ENCODE measurements around the gene ZC3H12D. TPM values are rescaled to one million over a fixed set of nuclear protein-coding genes. Genes with fewer than 3 reads are reported as not detected.

ZC3H12D gene
- total RNA-seq: 1 to 10 TPM in 2 of 3 donors, under 1 TPM in 1; 0.49 to 7.7 (median 4.1) TPM
- total RNA-seq (2013): 19.0 TPM

DNA sequence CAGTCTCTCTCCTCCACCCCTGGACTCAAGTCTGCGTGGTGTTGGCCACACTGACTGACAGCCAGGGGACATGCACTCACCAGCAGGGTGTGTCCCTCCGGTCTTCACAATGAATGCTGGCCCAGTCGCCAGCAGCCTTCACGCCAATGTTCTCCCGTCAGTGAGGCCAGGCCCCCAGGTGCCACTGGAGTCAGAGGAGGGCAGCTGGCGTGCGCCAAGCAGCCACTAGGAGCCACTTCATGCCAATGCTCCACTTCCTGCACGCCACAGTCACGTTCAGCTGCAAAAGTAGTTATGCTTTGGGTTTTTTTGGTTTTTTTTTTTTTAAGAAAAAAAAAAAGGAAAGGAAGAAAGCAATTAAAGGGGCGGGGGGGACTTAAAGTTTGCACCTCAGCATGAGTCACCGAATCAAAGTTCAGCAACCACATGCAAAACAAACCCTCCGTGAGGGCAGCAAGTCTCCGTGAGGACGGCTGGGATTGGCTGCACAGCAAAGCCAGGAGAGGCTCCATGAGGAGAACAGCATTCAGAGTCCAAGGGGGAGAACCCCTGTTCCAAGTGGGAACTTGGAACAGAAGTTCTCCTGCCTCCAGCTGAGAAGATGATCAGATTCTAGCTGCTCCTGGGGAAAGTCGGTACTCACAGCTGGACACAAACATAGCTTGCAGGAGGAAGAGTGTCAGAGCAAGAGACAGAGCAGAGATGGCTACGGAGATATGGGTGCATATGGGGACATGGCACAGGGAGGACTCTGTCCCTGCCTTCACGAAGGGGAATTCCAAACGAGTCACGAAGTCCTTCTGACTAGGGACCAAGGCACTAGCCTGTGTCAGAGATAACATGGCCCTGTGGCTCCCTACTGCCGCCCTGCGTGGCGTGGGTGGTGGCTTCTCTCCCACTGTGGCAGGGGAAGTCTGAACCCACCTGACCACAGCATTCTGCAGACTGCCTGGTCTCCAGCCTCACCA is at the start of gene ZC3H12D:
Gene ZC3H12D, minus strand, starts transcription at position 282 of the 968 bp plus-strand sequence. CDS start 10,471 bp downstream, outside the sequence.
- H3K9me3 Mint-ChIP-seq: no peaks in the 10 kb centered on the region
- TF ChIP-seq, protein P1, sequence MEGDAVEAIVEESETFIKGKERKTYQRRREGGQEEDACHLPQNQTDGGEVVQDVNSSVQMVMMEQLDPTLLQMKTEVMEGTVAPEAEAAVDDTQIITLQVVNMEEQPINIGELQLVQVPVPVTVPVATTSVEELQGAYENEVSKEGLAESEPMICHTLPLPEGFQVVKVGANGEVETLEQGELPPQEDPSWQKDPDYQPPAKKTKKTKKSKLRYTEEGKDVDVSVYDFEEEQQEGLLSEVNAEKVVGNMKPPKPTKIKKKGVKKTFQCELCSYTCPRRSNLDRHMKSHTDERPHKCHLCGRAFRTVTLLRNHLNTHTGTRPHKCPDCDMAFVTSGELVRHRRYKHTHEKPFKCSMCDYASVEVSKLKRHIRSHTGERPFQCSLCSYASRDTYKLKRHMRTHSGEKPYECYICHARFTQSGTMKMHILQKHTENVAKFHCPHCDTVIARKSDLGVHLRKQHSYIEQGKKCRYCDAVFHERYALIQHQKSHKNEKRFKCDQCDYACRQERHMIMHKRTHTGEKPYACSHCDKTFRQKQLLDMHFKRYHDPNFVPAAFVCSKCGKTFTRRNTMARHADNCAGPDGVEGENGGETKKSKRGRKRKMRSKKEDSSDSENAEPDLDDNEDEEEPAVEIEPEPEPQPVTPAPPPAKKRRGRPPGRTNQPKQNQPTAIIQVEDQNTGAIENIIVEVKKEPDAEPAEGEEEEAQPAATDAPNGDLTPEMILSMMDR (IDR thresholded peaks at IDR 0.05): peak; percentile 26
- DNase-seq: peak; percentile 34 to 93
- no peaks in the 10 kb centered on the region for H3K36me3 Mint-ChIP-seq
- Histone ChIP-seq H3K4me1 (ENCODE audit: control insufficient read depth, insufficient read depth, low read length) (peaks cover 51% of the 10 kb centered on the region), H3K27me3 (ENCODE audit: control insufficient read depth, insufficient read depth, low read length) (no peaks in the 10 kb centered on the region), H3K9me3 (ENCODE audit: control insufficient read depth, insufficient read depth, low read length) (no peaks in the 10 kb centered on the region), H3K4me3 (ENCODE audit: low read length) (peak within 1 kb of the TSS; percentile 38), H3K27ac (ENCODE audit: low read length) (peak within 1 kb of the TSS; percentile 82), H3K36me3 (ENCODE audit: control insufficient read depth, insufficient read depth, low read length) (no peaks in the 10 kb centered on the region)
- intact Hi-C loops (cut with micrococcal nuclease): no loop called here
- 21% methylated on average over 21 of the region's 22 CpGs for WGBS (ENCODE audit: insufficient coverage)
- peaks cover 24 to 27% of the 10 kb centered on the region in 2 donors for H3K4me1 Mint-ChIP-seq
- ATAC-seq: peak; percentile 78 to 83 (median 79)
- H3K4me3 Mint-ChIP-seq: peak within 1 kb of the TSS; percentile 75
- H3K27me3 Mint-ChIP-seq (ENCODE audit: low read depth in 2 of 2): peaks cover 0 to 2% of the 10 kb centered on the region in 2 donors
- H3K27ac Mint-ChIP-seq: peak within 1 kb of the TSS; percentile 75 to 87

DNA sequence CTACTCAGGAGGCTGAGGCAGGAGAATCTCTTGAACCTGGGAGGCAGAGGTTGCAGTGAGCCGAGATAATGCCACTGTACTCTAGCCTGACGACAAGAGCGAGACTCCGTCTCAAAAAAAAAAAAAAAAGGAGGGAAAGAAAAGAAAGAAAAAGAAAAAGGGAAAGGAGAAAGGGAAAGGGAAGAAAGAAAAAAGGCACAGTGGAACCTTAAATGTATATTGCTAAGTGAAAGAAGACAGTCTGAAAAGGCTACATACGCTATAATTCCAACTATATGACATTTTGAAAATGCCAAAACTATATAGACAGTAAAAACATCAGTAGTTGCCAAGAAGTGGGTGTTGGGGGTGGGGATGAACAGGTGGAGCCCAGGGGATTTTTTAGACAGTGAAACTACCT is 44.8 kb upstream of the ZC3H12D start:
- Mint-ChIP-seq H3K27me3 (ENCODE audit: low read depth in 2 of 2) (no peaks in the 10 kb centered on the region), H3K27ac (no peak overlapping the region), H3K4me1 (peaks cover 0 to 7% of the 10 kb centered on the region in 2 donors), H3K4me3 (no peak overlapping the region), H3K36me3 (peaks cover 21% of the 10 kb centered on the region), H3K9me3 (no peaks in the 10 kb centered on the region)
- Histone ChIP-seq H3K4me1 (ENCODE audit: control insufficient read depth, insufficient read depth, low read length) (no peaks in the 10 kb centered on the region), H3K9me3 (ENCODE audit: control insufficient read depth, insufficient read depth, low read length) (no peaks in the 10 kb centered on the region), H3K27me3 (ENCODE audit: control insufficient read depth, insufficient read depth, low read length) (no peaks in the 10 kb centered on the region), H3K36me3 (ENCODE audit: control insufficient read depth, insufficient read depth, low read length) (peaks cover 71% of the 10 kb centered on the region), H3K4me3 (ENCODE audit: low read length) (no peak overlapping the region), H3K27ac (ENCODE audit: low read length) (no peak overlapping the region)
- WGBS (ENCODE audit: insufficient coverage): 99% methylated on average over 4 of the region's 5 CpGs
- no peak for DNase-seq
- intact Hi-C loops (cut with micrococcal nuclease): no loop called here
- ATAC-seq: no peak
- TF ChIP-seq, protein P1 (IDR thresholded peaks at IDR 0.05): no peak

DNA sequence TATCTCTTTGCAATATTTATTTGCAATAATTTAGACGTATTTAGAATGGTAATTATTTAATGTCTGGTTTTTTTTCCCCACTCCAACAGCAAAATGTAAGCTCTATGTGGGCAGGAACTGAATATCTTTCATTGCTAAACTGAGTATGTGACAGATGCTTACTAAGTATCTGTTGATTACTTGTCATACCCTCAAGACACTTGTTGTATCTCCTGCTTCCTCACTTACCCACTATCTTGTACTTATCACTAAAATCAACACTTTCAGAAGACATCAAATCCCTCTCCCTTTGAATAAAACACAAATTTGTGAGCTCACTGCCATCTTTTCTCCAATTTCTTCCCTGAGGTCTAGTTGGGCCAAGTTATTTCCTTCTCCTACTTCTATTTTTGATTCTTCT is 30.7 kb upstream of the ZC3H12D start:
- ATAC-seq: no peak
- Mint-ChIP-seq H3K27me3 (ENCODE audit: low read depth in 2 of 2) (no peaks in the 10 kb centered on the region), H3K4me1 (peaks cover 5 to 6% of the 10 kb centered on the region in 2 donors), H3K36me3 (peaks cover 13% of the 10 kb centered on the region), H3K27ac (no peak overlapping the region), H3K4me3 (no peak overlapping the region), H3K9me3 (no peaks in the 10 kb centered on the region)
- H3K27me3 ChIP-seq (ENCODE audit: control insufficient read depth, insufficient read depth, low read length): no peaks in the 10 kb centered on the region
- no peak for DNase-seq
- H3K4me1 ChIP-seq (ENCODE audit: control insufficient read depth, insufficient read depth, low read length): no peaks in the 10 kb centered on the region
- TF ChIP-seq, protein P1 (IDR thresholded peaks at IDR 0.05): no peak
- H3K27ac ChIP-seq (ENCODE audit: low read length): no peak overlapping the region
- intact Hi-C loops (cut with micrococcal nuclease): no loop called here
- no CpG with 5 or more reads among the region's 1 CpG for WGBS (ENCODE audit: insufficient coverage)
- peaks cover 55% of the 10 kb centered on the region for H3K36me3 ChIP-seq (ENCODE audit: control insufficient read depth, insufficient read depth, low read length)
- H3K4me3 ChIP-seq (ENCODE audit: low read length): no peak overlapping the region
- H3K9me3 ChIP-seq (ENCODE audit: control insufficient read depth, insufficient read depth, low read length): no peaks in the 10 kb centered on the region
